Stimulated activated CD4-positive, alpha-beta T cell treated with anti-CD3 and anti-CD28 coated beads, Interleukin-1b, Interleukin-23, amount 100 ng/mL, for 1 hour (primary cell): Measurements from ENCODE around the gene ANXA1.
A peak's percentile ranks its signal among the peaks of the same experiment; 100 is the strongest.

Source experiments
- DNase-seq, 2 donors: peaks; one replicate each; pipeline ENCODE4 v3.0.0-alpha.2; 2020; ENCODE audit warnings: low read depth in 2 of 2

The ANXA1 gene

GRCh38 chr9:73151653-73152542 is at the start of gene ANXA1:
Gene ANXA1 (plus strand): TSS chr9:73151865. CDS start chr9:73158536, 6,671 bp downstream.
- DNase-seq, result no peak

- DNase-seq, result no peak
Observed at GRCh38 chr9:73104342-73104741, 47.3 kb upstream of the ANXA1 start.

GRCh38 chr9:73104921-73105320 is 46.7 kb upstream of the ANXA1 start:
- DNase-seq, result no peak

- DNase-seq, result peak; percentile 16 to 35
Observed at GRCh38 chr9:73107489-73108069, 44.1 kb upstream of the ANXA1 start.

- DNase-seq, result no peak
Observed at GRCh38 chr9:73114058-73114457, 37.6 kb upstream of the ANXA1 start.

- DNase-seq, result no peak
Observed at GRCh38 chr9:73114958-73115357, 36.7 kb upstream of the ANXA1 start.

GRCh38 chr9:73116031-73116430 is 35.6 kb upstream of the ANXA1 start:
- DNase-seq, result no peak

- DNase-seq, result no peak
Observed at GRCh38 chr9:73116880-73117279, 34.8 kb upstream of the ANXA1 start.

GRCh38 chr9:73118286-73118685 is 33.4 kb upstream of the ANXA1 start:
- no peak for DNase-seq

- no peak for DNase-seq
Observed at GRCh38 chr9:73118898-73119554, 32.6 kb upstream of the ANXA1 start.

- no peak for DNase-seq
Observed at GRCh38 chr9:73121375-73121935, 30.2 kb upstream of the ANXA1 start.

- no peak for DNase-seq
Observed at GRCh38 chr9:73125651-73126050, 26.0 kb upstream of the ANXA1 start.

GRCh38 chr9:73129941-73130685 is 21.6 kb upstream of the ANXA1 start:
- no peak for DNase-seq

GRCh38 chr9:73131461-73131860 is 20.2 kb upstream of the ANXA1 start:
- DNase-seq, result no peak

- DNase-seq, result peak; percentile 19 to 24
Observed at GRCh38 chr9:73132034-73132776, 19.5 kb upstream of the ANXA1 start.

GRCh38 chr9:73133022-73133651 is 18.5 kb upstream of the ANXA1 start:
- no peak for DNase-seq

GRCh38 chr9:73133921-73134407 is 17.7 kb upstream of the ANXA1 start:
- no peak for DNase-seq

- DNase-seq, result no peak
Observed at GRCh38 chr9:73135394-73135793, 16.3 kb upstream of the ANXA1 start.

- no peak for DNase-seq
Observed at GRCh38 chr9:73137286-73137899, 14.3 kb upstream of the ANXA1 start.

GRCh38 chr9:73137914-73138313 is 13.8 kb upstream of the ANXA1 start:
- no peak for DNase-seq
